NCI-H1092 (cell line): ENCODE measurements around the gene RASA2.
"Not testable (repeated sequence)": the region's sequence is repeated elsewhere in the genome, so short reads cannot be mapped to it uniquely, and the experiment has no call there.

ENCODE experiments used
- DNase-seq: peaks from one replicate; lab custom pipeline; 2025; lab: John Stamatoyannopoulos, UW

Gene RASA2

DNA sequence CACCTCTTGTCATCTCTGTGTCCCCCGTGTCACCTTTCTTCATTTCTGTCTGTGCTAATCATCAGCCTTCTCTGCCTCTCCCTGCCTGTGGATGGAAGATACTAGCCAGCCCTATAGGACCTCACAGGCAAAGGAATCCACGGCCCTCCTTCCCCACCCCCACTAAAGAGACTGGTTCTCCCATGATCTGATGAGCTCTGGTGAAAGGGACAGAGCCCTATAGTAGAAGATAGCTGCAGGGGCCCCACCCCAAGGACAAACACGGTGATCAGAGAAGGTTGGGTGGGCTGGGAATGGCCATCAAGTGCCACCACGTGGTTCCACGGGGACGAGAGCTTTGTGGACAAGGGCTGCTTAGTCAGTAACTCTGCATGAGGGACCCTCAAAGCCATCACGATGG is 27.8 kb upstream of the RASA2 start:
- no peak for DNase-seq

DNA sequence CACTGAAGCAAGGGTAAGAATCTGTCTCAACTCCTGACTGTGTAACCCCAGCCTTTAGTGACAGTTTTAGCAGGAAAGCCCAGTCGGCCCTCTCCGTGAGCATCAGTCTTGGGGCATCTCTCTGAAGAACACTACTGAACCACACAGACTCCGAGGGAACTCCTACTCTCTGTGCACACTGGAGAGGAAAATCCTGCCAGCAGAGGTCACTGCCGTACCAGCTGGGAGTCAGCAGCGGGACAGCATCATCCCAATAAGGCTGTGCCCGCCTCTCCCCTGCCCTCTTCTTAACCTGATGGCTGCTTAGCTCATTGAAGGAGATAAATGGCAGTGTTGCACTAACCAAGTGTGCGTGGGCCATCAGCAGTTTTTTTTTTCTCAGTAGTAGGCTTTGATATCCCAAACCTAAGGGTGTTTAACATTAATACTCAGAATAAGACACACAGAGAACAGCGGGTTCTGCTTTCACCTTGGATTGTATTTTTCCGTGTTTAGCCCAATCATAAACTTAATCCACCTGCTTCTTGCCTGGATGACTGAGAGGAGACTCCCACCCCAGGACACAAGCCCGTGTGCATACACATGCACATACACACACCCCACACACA is 26.6 kb upstream of the RASA2 start:
- peak; percentile 84 for DNase-seq

DNA sequence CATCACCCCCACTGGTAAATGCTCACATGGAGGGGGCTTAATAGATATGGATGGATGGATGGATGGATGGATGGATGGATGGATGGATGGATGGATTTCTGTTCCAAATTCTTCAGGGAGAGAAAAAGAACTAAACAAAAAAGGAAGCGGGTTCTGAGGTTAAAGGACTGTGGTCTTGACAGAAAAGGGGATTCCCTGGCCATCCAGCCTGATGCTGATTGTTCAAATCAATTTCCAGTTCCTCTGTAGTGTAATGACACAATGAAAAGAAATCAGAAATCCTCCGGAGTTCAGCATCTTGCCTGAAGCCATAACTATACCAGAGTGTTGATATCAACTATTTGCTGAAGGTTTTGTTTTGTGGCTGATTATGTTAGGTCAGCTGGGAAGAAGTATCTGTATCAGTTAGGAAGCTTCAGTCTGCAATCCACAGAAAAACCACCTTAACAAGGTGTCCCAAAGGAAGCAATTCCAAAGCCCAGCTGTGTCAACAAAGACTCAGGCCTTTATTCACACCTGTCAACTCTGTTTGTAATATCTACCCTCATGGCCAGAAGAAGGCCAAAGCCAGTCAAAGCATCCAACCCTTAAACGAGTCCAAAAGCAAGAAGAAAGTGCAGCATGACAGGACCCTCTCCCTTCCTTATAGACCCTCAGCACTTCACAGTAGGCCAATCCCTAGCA is 24.5 kb upstream of the RASA2 start:
- no peak for DNase-seq

DNA sequence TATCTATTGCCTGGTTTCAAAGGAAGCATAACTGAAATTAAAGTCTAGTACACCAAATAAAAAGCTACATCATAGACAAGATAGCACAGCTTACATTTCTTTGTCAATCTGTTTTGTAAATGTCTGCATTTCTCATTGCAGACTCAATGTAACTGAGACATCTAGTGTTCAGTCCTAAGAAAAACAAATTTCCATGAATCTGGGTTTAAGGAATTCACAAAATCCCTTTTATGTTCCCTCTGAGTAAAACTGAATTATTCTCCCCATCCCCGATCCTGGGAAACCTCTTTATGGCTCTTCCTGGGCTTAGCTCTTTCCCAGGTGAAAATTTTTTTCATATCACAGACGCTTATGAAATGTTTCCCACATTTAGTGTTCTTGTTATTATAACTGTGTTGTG is 21.6 kb upstream of the RASA2 start:
- DNase-seq, result no peak

DNA sequence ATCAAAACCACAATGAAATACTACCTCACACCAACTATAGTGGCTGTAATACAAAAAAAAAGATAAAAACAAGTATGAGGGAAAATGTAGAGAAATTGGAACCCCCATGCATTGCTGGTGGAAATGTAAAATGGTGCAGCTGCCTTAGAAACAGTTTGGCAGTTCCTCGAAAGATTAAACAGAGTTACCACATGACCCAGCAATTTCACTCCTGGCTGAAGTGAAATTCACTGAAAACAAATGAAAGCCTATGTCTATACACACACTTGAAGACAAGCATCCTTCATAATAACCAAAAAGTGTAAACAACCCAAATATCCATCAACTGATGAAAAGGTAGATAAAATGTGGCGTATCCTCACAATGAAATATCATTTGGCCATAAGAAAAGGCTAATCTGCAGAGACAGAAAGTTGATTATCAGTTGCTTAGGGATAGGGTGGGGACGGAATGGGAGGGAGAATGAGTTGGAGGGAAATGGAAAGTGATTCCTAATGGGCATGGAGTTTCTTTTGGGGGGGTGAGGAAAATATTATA is 20.1 kb upstream of the RASA2 start:
- DNase-seq, result no peak

DNA sequence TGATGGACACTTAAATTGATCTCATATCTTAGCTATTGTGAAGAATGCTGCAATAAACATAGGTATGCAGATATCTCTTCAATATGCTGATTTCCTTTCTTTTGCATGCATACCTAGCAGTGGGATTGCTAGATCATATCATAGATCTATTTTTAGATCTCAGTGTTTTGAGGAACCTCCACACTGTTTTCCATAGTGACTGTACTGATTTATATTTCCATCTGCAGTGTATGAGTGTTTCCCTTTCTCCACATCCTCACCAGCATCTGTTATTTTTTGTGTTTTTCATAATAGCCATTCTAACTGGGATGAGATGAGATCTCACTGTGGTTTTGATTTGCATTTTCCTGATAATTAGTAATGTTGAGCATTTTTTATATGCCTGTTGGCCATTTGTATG is 17.1 kb upstream of the RASA2 start:
- no peak for DNase-seq

DNA sequence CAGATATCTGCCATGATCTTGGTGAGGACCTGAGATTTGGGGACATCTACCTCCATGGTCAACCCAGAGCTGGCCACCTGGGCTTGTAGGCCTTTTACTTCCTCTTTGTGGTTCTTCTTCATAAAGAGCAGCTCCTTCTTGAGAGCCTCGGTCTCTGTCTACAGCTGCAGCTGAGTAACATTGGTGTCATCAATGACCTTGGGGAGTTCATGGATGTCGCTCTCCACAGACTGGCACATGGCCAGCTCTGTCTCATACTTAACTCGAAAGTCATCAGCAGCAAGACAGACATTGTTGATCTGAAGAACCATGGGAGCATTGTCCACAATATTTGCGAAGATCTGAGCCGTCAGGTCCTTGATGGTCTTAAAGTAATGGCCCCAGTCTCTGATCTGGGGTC is 15.7 kb upstream of the RASA2 start:
- DNase-seq, result no peak

DNA sequence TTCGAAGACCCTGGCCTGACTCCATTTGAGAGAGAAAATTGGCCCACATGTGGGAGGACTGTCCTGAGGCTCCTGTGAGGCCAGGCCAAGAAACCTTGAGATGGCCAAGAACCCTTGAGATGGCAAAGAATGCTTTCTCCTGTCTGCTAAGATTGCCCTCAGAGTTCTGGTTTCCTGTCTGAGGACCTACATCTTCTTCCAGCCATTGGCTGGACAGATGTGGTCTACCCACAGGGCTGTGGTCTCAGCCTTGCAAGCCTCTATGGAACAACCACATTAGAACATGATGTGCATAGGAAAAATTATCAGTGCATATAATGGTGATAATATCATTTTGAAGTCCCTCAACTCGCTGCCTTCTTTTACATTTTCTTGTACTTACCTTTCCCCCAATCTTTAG is 10.8 kb upstream of the RASA2 start:
- no peak for DNase-seq

DNA sequence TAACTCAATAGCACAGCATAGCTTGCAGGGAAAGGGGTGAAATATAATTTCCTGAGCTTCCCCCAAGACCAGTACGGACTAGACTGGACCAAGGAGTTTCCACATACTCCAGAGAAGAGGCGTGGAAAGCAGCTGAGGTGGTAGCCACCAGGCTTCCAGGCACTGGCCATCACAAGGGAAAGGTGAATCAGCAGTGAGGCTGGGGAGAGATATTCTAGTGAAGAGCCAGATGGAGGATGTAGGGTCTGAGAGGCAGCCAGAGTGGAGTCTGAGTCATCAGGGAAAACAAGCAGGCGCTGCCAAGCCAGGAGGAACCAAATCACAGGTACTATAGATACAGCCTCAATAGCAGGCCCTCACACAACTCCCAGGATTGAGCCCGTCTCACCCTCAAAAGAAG is 9.6 kb upstream of the RASA2 start:
- DNase-seq, result no peak

DNA sequence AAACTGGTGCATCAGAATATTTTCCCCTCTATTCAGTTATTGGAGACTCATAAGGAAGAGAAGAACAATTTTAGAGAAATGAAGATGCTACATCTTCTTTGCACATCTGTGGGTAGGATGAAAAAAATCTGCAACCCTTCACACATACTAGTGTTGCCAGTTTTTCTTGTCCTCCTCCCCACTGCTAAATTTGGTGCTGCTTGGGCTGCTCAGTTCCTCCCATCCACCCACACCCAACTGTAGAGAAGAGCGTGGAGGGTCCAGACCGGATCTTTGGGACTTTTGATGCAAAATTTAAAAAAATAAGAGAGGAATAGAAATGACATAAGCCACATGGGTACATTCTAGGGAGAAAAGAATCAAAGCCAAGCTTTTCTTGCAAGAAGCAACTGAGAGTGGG is 8.7 kb upstream of the RASA2 start:
- DNase-seq, result no peak

DNA sequence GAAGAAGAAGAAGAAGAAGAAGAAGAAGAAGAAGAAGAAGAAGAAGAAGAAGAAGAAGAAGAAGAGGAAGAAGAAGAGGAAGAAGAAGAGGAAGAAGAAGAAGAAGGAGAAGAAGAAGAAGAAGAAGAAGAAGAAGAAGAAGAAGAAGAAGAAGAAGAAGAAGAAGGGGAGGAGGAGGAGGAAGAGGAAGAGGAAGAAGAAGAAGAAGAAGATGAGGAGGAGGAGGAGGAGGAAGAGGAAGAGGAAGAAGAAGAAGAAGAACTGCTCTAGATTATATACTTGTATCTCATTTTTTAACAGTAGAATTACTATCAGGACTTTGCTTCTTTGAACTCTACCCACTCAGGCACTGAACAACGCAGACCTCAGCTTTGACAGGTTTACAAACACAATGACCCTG is 8.0 kb upstream of the RASA2 start:
- DNase-seq, result not testable (repeated sequence)

DNA sequence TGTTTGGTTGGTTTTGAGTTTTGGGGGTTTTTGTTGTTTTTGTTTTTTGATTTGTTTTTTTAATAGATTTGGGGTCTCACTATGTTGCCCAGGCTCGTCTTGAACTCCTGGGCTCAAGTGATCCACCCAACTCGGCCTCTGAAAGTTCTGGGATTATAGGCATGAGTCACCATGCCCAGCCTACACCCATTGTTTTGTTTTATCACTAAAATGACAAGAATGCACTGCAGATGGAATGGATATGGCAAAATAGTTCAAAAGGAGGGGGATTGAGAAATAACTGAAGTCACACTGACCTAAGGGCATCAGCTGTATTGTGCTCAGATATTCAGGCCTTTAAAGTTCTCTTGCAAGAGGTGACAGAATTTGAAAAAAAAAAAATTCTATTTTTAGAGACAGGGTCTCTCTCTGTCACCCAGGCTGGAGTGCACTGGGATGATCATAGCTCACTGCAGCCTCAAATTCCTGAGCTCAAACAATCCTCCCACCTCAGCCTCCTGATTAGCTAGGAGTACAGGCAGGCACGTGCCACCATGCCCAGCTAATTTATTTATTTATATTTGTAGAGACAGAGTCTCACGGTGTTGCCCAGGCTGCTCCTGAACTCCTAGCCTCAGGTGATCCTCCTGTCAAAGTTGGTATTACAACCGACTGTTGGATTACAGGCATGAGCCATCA is 4.4 kb upstream of the RASA2 start:
- no peak for DNase-seq

DNA sequence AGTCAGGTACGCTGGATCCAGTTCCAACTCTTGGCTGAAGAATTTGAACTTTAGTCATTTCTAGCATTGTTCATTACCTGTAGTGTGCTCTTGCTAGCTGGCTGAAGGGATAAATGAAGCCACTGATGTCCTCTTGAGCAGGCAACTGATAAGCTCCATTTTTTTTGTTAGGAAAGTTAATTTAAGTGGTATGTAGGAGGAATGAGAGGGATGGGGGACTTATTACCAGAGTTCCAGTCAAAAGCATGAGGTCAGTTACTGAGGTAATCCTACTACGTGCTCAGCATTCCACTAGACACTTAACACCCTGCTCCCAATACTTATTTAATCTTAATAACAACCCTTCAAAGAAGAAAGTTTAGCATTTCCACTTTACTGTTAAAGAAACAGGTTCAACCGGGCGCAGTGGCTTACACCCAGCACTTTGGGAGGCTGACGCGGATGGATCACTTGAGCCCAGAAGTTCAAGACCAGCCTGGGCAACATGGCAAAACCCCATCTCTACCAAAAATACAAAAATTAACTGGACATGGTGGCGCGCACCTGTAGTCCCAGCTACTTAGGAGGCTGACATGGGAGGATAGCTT is 2.0 kb upstream of the RASA2 start:
- DNase-seq, result no peak

DNA sequence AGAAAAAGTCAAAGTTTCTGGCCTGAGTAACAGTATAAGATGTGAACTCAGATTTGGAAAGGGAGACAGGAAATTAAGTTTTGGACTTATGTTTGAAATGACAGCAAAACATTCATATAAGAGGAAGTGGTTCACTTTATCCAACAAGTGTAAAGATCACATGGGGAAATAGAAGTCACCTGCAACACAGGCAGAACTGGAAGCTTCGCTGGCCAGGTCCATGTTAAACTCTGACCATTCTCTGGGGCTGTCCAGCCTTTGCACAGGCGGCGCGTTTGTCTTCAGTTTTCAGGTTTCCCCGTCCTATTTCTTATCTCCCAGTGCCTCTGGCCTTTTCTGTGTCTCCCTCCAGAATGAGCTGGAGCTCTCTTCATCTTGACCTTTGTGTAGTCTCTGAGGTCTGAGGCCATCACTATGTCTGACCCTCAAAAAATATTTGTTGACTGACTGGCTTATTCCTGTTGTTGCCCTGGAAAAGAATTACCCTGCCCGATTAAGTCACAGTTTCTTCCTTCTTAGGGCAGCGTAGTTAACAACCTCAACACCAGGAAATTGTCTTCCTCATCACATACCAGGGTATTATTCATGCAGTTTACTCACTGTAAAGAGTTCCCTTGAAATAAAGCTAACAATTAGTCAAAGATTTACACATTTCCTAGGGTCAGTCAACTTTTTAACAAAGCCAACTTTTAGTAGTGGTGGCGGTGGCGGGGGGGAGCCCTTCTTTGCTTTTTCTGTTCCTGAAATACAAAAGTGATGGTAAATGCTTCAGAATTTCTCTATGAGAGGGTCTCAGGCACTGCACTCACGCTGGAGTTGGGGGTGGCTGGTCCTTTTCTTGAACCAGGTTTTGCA is 959 bp upstream of the RASA2 start:
- no peak for DNase-seq

DNA sequence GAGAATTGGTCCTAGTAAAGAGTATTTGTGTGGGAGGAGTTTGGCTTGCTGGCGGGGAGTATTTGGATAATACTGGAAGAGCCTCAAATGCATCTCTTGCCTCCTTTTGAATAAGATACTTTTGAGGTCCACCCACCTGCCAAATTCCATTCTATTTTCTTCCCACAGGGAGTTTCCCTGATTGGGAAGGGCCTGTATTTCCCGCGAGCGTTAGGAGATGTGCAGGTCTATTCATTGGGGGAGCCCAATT is 406 bp upstream of the RASA2 start:
- no peak for DNase-seq

DNA sequence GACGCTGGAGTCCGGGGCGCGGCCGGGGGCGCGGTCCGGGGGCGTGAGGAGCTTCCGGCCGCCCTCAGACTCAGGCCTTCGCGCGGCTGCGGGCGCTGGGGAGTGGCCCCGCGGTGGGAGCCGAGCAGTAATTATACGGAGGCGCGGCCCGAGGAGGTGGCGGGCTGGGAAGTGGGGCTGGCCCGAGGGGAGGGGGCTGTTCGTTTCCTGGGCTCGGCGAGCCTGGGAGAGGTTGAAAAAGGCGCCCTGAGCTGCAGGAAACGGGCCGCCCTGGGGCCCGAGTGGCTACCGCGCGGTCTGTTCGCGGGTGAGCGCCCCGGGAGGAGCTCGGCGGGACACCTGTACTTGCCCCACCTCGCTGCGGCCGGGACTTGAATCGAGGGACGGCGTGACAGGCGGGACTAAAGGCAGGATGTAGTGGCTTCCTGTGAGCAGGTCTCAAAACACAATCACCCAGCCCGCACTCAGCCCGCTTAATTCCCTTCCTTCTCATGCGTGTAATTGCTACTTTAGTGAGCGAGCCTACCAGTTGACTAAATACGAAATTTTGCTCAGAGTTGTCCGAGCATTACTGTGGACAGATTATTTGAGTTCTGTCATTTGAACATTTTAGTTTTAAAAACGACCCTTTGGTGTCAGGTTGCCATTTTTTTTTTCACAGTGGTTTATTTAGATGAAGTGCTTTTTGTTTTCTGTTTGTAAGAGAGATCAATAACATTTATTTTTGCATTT is 860 bp downstream of the RASA2 start:
- DNase-seq, result peak; percentile 60

DNA sequence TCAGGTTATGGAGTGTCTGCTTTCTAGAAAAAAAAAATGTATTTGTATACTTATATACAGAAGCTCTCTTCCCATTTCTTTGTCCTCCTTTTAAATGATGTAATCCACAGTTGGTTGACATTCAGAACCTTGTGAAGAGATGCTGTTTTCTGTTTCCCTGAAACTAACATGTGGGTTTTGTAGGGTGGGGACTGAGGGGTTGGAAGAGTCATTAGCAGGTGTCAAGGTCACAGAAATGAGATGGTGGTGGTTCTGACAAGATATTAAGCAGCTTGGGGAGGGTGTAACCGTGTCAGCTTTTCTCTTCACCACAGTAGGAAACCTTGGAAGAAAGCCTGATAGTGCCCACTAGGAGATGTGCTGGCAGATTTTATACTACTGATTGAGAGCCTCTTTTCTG is 2.4 kb downstream of the RASA2 start:
- DNase-seq, result no peak

DNA sequence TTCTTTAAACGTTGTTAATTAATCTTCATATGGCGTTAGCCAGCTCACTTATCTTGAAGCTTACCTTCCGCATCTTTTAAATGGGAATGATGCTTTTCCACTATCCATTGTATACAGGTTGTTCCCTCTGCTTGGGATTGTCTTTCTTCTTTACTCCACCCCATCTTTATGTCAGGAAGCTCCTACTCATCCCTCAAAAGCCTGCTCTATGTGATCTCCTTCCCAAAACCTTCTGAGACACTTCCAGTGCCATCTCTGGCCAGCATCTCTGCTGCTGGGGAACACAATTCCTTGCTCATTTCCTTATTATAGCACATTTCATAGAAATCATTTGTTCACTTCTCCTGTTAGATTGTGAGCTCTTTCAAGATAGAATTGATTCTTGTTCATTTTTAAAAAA is 4.3 kb downstream of the RASA2 start:
- no peak for DNase-seq

DNA sequence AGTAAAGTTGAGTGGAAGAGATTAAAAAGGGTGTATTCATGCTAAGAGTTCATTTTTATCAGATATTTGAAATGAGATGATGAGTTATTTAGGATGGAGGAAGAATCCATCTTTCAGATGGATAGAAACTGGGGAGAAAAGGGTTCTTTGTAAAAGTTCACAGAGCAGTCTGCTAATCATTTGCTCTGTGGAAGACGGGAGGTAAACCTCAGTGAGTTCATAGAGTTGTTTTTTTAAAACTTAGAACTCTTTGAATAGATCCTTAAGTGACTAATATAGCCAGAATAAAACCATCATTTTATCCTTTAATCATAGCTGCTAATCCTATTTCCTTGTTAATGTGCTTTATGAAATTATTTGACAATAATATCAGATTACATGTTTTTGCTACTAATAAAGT is 5.1 kb downstream of the RASA2 start:
- no peak for DNase-seq

DNA sequence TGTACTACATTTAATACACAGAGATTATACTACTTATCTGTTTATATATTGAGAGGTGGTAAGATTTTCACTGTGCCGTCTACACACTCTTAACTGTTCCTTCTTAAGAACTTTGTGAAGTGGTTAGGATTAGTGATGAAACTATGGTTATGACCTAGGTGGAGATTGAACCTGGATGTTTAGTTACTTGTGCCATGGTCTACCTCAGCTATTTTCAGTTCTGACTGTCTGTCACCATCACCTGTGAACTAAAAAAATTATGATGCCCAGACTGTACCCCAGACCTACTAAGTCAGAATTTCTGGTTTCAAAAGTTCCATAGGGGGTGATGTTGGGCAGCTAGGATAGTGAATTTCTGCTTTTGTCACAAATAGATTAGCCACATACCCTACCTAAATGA is 6.4 kb downstream of the RASA2 start:
- no peak for DNase-seq

DNA sequence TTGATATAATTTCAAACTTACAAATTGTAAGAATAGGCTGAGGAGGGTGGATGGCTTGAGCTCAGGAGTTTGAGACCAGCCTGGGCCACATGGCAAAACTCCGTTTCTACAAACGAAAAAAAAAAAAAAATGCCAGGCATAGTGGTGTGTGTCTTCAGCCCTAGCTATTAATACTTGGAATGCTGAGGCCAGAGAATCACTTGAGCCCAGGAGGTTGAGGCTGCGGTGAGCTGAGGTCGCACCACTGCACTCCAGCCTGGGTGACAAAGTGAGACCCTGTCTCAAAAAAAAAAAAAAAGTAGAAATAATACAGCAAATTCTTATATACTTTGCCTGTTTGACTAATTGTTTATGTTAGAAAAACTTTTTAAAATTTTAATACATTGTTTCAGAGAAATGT is 10.8 kb downstream of the RASA2 start:
- not testable (repeated sequence) for DNase-seq
